ENCODE results near the gene TEKT2. TPM values are rescaled to one million over a fixed set of nuclear protein-coding genes. Genes with fewer than 3 reads are reported as not detected.

Gene TEKT2
- total RNA-seq, 6 donors from 2014 or later, result 0.69 to 24.3 (median 8.1) TPM

- H3K36me3 ChIP-seq, result peaks cover 4 to 11% (median 7%) of the 10 kb centered on the region in 4 donors
- no peak for ATAC-seq (ENCODE audit: low FRiP score in 2 of 2)
- peaks cover 18 to 26% (median 24%) of the 10 kb centered on the region in 4 donors for H3K4me1 ChIP-seq
- no peak for TF ChIP-seq CTCF (IDR thresholded peaks at IDR 0.05)
- no peak for TF ChIP-seq EP300 (IDR thresholded peaks at IDR 0.05)
- TF ChIP-seq POLR2AphosphoS5 (IDR thresholded peaks at IDR 0.05), result no peak
- TF ChIP-seq POLR2A (IDR thresholded peaks at IDR 0.05), result no peak
- H3K9me3 ChIP-seq, result no peaks in the 10 kb centered on the region
- WGBS, 2 donors, result 78 to 86% methylated on average over 3 of the region's 3 CpGs
- no peak for DNase-seq
- H3K27me3 ChIP-seq, result no peaks in the 10 kb centered on the region
- H3K4me3 ChIP-seq, result no peak overlapping the region
- no peak overlapping the region for H3K27ac ChIP-seq
These were observed 48.1 kb downstream of the TEKT2 start for GRCh38 chr1:36132029-36132428.

- 73 to 81% methylated on average over 3 of the region's 3 CpGs for WGBS, 2 donors
- no peaks in the 10 kb centered on the region for H3K27me3 ChIP-seq
- H3K4me1 ChIP-seq, result peaks cover 18 to 29% (median 25%) of the 10 kb centered on the region in 4 donors
- H3K9me3 ChIP-seq, result no peaks in the 10 kb centered on the region
- ATAC-seq (ENCODE audit: low FRiP score in 2 of 2) (peak; percentile 42 to 46), DNase-seq (no peak)
- H3K27ac ChIP-seq, result no peak overlapping the region
- H3K36me3 ChIP-seq, result peaks cover 5 to 25% (median 21%) of the 10 kb centered on the region in 4 donors
- TF ChIP-seq CTCF (IDR thresholded peaks at IDR 0.05), result no peak
- no peak for TF ChIP-seq POLR2A (IDR thresholded peaks at IDR 0.05)
- TF ChIP-seq POLR2AphosphoS5 (IDR thresholded peaks at IDR 0.05), result no peak
- no peak for TF ChIP-seq EP300 (IDR thresholded peaks at IDR 0.05)
- no peak overlapping the region for H3K4me3 ChIP-seq
These were observed 49.6 kb downstream of the TEKT2 start for GRCh38 chr1:36133484-36133883.

GRCh38 chr1:36134031-36134430 lies 50.1 kb downstream of the TEKT2 start:
- TF ChIP-seq POLR2AphosphoS5 (IDR thresholded peaks at IDR 0.05), result no peak
- 78 to 79% methylated on average over 5 to 6 of the region's 6 CpGs for WGBS, 2 donors
- H3K9me3 ChIP-seq, result no peaks in the 10 kb centered on the region
- ATAC-seq (ENCODE audit: low FRiP score in 2 of 2) (no peak), DNase-seq (no peak)
- no peaks in the 10 kb centered on the region for H3K27me3 ChIP-seq
- no peak overlapping the region for H3K4me3 ChIP-seq
- H3K27ac ChIP-seq, result no peak overlapping the region
- H3K4me1 ChIP-seq, result peaks cover 18 to 29% (median 25%) of the 10 kb centered on the region in 4 donors
- peaks cover 5 to 31% (median 23%) of the 10 kb centered on the region in 4 donors for H3K36me3 ChIP-seq

GRCh38 chr1:36134505-36135329 lies 50.8 kb downstream of the TEKT2 start:
- 62 to 66% methylated on average over 7 of the region's 7 CpGs for WGBS, 2 donors
- H3K27me3 ChIP-seq, result no peaks in the 10 kb centered on the region
- peak in 1 of 2 donors; percentile 48 for DNase-seq
- H3K27ac ChIP-seq, result peak overlapping the region in 3 of 4 donors; percentile 10 to 76 (median 21)
- peaks cover 10 to 38% (median 30%) of the 10 kb centered on the region in 4 donors for H3K36me3 ChIP-seq
- no peak overlapping the region for H3K4me3 ChIP-seq
- peak; percentile 65 to 86 for ATAC-seq (ENCODE audit: low FRiP score in 2 of 2)
- peaks cover 18 to 29% (median 25%) of the 10 kb centered on the region in 4 donors for H3K4me1 ChIP-seq
- TF ChIP-seq CTCF (IDR thresholded peaks at IDR 0.05) (peak; percentile 53 to 69 (median 60)), POLR2A (IDR thresholded peaks at IDR 0.05) (no peak), POLR2AphosphoS5 (IDR thresholded peaks at IDR 0.05) (no peak), EP300 (IDR thresholded peaks at IDR 0.05) (no peak)
- H3K9me3 ChIP-seq, result no peaks in the 10 kb centered on the region

- Histone ChIP-seq H3K9me3 (no peaks in the 10 kb centered on the region), H3K27me3 (no peaks in the 10 kb centered on the region), H3K4me3 (no peak overlapping the region), H3K4me1 (peaks cover 21 to 32% (median 26%) of the 10 kb centered on the region in 4 donors), H3K36me3 (peaks cover 10 to 44% (median 33%) of the 10 kb centered on the region in 4 donors), H3K27ac (peak overlapping the region; percentile 10 to 76 (median 41))
- DNase-seq (no peak), ATAC-seq (ENCODE audit: low FRiP score in 2 of 2) (peak in 1 of 2 donors; percentile 21)
- WGBS, 2 donors, result 60 to 66% methylated on average over 6 of the region's 6 CpGs
- no peak for TF ChIP-seq POLR2AphosphoS5 (IDR thresholded peaks at IDR 0.05)
- TF ChIP-seq POLR2A (IDR thresholded peaks at IDR 0.05), result no peak
- TF ChIP-seq CTCF (IDR thresholded peaks at IDR 0.05), result no peak
- no peak for TF ChIP-seq EP300 (IDR thresholded peaks at IDR 0.05)
These were observed 51.4 kb downstream of the TEKT2 start for GRCh38 chr1:36135330-36135667.
